HCEC 1CT (cell line): ENCODE results near the gene ALG12.

ENCODE experiments used
- DNase-seq: peaks from one replicate; pipeline ENCODE4 v3.0.0-alpha.2; 2017

Gene ALG12

DNA sequence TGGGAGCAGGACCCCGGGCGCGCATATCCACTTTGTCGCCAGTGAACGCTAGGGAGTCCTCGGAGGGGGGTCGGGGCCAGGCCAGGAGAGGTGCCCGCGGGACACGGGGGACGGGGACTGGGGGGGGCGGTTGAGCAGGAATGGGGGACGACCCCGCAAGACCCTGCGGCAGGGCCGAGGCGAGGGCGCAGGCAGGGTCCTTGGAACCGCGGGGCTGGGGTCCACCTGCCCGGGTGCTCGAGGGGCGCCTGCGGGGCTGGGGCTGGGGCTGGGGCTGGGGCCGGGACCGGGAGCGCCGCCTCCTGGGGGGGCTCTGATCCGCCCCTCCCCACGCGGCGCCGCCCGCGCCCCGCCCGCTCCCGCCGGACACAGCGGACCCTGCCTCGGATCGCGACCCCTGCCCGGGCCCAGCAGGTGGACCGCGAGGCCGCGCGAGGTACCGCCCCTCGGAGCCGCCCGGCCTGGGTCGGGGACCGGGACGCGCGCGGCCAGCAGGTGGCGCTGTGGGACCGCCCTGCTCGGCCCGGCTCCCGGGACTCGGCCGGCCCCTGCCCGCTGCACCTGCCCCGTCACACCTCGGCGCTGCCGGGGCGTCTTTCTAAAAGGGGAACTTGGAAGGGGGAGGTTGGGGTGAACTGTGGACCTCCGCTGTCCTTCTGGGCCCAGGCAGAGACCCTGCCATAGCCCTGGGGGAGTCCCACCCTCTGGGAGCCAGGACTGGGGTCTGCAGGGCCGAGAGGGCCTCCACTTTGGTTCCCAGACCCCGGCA lies 11.2 kb upstream of the ALG12 start:
- DNase-seq = peak; percentile 18

DNA sequence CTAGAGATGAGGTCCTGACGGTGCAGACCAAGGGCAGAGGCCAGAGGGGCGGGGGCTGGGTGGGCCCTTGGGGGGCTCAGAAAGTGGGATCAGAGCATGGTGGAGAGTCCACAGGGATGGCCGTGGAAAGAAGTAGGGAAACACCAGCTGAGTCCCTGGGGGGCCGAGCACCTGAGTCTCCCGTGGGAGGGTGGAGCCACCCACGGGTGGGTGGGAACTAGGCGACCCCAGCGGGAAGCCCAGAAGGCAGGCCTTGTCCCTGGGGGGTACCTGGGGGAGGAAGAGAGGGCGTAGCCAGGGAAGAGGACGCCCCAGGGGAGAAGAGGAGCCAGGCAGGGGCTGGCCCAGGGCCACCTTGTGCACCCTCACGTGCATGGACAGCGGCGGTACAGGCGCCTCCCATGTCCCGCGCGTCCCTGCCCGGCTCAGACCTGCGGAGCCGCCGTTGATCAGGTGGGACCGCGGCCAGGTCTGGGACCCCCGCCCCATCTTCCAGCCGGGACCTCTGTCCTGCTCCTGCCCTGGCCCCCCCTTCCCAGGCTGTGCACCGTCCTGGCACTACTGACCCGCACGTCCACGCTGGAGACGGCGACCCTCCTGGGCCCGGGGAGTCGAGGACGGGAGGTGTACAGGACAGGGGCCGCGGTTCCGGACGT lies 10.4 kb upstream of the ALG12 start:
- DNase-seq = no peak

DNA sequence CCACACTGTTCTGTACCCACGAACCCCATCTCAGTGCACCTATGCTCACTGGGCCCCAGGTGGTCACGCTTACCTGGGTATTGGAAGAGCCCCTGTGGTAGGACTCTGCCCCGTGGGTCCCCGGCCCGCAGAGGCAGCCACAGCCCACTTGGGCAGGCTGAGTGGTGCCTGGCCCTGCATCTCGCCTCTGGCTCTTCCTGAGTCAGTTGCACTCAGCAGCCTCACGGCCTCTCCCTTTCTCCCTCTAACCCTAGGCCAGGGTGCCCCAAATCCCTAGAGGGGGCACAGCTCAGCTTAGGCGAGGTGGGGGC lies 9.9 kb upstream of the ALG12 start:
- no peak for DNase-seq

DNA sequence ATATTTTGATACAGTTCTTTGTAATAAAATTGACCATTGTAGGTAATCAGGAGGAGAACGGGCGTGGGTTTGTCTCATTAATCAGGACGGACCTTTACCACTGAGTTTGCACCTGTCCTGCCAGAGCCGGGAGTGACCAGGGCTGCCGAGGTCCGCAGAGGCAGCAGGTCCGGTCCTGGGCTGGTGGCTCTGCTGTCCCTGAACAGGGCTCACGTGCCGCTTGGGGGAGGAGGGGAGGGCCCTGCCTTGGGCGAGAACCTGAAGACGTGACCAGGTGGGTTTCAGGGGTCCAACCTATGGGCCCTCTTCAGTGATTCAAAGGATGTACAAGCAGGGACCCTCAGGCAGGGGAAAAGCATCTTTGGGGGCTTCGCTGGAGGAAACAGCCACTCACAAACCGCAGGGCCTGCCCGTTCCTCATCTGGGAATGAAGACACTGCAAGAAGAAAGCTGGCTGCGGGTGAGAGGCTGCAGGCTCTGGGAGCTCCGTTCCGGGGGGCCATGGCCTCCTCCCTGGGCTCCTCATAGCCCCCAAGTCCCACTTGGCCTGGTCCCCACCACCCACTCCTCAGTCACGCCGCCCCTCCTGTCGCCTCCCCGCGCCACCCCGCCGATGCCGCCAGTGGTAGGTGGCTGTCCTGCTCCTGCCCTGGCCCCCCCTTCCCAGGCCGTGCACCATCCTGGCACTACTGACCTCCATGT lies 9.4 kb upstream of the ALG12 start:
- DNase-seq = no peak

DNA sequence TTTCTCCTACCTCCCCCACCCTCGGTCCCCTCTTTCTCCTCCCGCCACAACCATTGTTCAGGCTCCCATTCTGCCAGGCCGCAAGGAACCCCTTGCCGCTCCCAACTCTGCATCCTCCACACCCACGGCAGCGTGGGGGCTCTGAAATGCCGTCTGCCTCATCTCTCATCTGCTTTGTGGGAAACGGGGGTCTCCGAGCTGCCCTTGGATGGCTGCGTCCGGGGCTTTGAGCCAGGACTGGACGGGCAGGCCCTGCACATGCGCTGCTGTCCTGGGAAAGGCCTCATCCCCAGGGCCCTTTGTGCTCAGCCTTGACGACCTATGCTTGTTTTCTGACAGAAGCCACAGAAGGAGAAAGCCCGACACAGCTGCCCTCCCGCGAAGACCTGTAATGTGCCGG lies 8.7 kb upstream of the ALG12 start:
- DNase-seq = no peak

DNA sequence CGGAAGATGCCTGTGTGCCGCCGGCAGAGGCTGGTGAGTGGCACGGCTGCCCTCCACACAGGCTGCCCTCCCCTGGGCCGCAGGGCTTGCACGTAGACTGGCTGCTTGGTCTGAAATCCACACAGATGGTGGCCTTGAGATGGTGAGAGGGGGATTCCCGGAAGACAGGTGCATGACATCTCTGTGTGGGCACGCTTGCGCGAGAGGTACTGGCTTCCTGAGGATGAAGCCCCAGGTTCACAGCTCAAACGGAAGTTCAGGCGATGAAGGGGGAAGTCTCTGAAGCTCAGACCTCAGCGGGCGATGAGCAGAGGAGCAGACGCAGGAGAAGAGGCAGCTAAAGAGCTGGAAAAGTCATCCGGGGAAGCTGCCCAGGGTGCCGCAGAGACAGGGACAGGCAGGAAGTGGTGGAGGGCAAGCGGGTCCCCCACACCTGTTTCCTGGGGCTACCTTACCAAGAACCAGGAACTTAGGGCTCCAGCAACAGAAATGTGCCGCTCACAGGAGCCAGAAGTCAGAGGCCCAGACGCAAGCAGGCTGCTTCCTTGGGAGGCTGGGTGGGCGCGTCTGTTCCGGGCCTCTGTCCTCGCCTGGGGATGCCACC lies 7.4 kb upstream of the ALG12 start:
- DNase-seq = no peak

DNA sequence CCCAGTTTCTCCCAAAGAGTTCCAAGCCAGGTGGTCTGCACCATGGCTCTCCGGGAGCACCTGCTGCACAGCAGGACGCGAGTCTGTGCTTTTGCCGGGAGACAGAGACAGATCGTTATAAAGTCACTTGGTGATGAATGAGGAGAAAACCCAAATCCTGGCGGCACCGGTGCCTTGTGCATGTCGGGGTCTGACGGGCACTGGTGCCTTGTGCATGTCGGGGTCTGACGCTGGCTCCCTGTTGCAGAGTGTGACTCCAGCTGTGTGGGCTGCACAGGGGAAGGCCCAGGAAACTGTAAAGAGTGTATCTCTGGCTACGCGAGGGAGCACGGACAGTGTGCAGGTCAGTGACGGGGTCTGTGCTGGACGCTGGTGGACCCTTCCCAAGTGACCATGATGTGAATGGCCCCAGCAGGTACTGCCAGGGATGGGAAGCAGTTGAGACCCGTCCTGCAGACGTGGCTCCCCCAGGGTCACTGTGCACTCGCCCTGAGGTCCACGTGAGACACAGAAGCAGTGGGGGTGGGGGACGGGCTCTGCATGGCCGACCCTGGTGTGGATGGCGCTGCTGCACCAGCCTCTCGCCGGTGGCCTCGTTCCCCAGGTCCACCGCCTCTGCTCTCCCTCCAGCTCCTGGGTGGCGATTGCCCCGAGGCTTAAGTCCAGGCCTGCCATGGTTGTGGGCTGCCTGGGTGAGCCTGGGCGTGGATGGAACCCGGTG lies 6.0 kb upstream of the ALG12 start:
- no peak for DNase-seq

DNA sequence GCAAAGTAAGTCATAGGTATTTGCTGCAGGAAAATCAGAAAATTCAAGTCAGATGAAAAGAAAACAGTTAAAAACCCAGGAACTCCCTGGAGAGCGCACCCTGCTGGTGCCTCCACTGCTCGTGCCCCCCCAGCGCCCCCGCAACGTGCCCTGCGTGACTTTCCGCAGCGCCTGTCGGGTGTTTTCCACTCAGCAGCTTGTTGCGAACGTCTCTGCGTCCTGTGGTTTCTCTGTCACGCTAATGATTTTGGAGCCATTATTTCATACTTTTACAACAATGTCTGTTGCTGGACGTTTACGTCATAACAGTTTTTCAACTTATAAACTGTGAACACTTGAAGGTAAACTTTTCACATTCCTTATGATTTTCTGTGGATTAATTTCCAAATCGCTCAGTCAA lies 5.2 kb upstream of the ALG12 start:
- DNase-seq = no peak

DNA sequence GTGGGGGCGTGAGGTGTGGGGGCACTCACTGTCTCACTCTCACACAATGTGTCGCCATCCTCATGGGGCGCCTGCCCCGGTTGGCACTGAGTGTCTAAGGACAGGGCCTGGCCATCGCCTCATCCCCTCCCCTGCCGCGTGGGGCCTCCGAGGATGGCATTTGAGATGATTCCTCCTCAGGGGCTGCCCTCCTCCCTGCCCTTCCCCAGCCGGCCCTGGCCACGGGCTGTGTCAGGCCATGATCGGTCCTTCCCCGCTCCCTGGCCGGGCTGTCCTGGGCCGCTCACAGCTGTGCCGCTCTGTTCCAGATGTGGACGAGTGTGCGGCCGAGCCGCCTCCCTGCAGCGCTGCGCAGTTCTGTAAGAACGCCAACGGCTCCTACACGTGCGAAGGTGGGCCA lies 4.7 kb upstream of the ALG12 start:
- DNase-seq = no peak

DNA sequence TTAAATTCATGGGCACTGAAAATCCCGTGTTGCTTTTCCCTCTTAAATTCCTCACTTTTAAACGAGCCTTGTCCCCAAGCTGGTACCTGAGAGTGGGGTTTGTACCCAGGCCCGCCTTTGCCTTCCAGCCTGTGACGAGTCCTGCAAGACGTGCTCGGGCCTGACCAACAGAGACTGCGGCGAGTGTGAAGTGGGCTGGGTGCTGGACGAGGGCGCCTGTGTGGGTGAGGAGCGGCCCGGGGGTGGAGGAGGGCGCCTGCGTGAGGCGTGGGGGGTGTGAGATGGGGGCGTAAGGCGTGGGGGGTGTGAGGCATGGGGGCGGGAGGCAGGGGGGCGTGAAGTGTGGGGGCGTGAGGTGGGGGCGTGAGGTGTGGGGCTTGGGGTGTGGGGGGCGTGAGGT lies 4.2 kb upstream of the ALG12 start:
- DNase-seq = no peak

DNA sequence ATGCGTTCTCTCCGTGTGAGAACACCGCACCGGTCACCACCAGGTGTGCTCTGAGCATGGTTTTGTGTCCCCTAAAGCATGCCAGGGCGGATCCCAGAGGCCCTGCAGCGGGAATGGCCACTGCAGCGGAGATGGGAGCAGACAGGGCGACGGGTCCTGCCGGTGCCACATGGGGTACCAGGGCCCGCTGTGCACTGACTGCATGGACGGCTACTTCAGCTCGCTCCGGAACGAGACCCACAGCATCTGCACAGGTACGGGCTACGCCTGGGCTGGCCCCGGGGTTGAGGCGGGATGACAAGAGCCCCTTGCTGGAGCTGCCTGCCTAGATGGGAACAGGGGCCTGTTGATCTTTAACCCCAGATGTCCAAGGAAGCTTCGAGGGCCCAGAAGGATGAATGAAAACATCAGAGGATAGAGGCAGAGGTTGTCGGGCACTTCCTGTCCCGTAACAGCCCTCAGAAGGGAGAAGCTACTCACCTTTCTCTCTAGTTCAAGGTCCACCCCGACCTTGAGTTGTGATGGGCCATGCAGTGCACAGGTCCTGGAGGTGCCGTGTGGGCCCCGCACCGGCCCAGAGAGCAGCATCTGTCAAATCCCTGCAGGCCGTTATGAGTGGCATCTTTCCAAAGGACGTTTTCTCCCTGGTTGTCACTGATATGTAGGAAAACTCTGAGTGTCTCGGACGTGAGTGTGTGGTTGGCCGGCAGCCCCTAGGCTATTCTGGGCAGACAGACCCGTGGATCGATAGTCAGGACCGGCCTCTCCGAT lies 3.5 kb upstream of the ALG12 start:
- no peak for DNase-seq

DNA sequence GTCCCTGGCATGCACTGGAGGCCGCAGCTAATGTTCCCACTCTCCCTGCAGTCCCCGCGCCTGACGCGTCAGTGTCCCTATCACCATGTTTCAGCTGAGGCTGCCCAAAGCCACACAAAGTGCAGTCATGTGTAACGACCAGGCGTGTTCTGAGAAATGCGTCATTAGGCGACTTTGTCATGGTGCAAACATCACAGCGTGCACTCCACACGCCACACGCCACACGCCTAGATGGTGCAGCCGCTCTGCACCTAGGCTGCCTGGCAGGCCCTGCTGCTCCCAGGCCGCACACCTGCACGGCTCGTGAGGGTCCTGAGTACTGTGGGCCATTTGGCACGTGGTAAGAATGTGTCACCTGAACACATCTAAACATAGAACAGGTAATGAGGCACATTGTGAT lies 2.6 kb upstream of the ALG12 start:
- no peak for DNase-seq

DNA sequence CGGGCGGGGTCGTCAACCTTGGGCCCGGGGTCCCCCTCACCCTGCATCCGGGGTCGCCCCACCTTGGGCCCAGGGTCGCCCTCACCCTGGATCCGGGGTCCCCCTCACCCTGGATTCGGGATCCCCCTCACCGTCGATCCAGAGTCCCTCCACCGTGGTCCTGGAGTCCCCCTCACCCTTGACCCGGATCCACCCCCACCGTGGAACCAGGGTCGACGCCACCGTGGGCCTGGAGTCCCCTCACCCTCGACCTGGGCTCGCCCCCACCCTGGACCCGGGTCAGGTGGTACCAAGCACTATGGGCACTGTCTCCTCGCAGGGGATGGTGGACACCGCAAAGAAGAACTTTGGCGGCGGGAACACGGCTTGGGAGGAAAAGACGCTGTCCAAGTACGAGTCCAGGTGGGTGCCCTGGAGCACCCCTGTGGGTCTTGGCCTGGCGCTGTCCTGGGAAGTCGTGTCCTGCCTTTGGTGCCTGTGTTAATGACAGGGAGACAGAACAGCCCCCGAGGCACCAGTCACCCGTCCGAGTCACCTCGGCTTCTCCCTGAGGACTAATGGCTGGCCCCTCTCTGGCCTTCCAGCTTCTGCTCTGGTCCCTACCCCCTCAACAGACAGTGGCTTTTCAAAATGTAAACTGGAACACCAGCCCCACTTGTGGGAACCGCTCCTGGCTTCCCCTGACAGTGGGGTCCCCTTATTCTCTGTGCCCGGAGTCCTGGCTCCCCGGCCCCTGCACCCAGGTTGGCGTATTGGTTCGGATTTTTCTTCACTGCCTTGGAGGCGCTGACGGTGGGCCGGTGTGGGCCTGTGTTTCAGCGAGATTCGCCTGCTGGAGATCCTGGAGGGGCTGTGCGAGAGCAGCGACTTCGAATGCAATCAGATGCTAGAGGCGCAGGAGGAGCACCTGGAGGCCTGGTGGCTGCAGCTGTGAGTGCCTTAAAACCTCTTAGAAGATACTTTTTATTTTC lies 958 bp upstream of the ALG12 start:
- no peak for DNase-seq

DNA sequence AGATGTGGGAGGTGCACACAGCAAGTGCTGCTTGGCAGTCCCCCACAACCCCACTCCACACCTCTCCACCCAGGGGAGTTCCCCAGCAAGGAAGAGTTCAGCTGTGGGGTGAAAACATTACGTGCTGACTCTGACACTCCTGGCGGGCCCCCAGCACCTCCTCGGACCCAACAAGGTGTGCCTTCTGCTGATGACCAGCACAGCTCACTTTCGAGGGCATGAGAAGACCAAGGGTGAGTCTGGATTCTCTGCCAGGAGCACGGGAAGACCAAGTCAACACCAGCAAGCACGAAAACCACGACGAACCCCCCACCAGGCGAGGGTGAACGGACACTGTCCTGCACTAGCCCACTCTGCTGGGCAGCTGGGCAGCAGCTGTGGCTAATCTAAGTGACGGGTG lies 1.4 kb downstream of the ALG12 start:
- DNase-seq = no peak

DNA sequence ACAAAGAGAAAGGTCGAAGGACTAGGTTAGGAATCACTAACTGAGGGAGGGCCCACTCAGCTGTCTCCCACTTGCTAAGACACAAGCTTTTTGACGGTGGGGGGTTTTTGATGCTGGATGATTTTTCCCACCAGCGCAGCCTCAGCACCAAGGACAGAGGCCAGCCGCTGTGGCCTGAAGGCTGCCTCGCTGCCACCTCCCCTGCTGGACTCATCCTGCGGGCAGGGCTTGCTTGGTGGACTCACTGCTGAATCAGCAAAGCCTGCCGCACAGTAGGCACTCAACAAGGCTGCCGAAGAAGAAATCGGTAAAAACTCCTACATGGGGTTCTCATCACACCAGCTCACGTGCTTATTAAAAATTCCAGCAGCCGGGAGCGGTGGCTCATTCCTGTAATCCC lies 2.6 kb downstream of the ALG12 start:
- no peak for DNase-seq

DNA sequence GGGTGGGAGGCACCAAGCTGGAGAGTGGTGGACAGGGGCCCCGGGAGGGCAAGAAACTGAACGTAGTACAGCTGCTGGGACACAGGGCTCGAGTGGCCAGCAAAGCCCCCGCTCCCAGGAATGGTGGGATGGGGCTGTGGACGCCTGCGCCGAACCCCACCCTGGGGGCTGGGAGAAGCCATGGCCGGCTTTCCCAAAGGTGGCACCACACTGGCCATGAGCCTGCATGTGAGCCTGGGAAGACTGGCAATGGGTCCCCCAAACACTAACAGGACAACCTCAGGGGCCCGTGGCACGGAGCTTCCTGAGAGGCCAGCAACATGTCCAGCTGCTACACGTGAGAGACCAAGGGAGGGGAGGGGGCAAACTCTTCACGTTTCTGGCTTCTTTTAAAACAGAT lies 4.0 kb downstream of the ALG12 start:
- DNase-seq = no peak

DNA sequence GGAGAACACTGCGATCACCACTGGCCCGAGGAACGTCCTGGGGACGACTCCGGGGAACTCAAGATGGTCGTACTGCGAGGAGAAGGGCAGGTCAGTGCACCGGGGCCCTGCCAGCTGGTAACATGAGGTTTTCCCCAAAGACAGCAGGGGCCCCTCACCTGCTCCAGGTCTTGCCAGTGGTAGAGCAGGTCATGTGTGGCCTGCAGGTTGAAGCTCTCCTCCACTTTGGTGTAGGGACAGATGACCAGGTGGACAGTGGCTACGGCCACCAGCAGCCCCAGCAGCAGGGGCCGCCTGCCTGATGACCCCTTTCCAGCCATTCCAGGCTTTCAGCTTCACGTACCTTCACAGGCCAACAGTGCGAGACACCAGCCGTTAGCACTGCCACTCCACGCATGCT lies 4.8 kb downstream of the ALG12 start:
- no peak for DNase-seq

DNA sequence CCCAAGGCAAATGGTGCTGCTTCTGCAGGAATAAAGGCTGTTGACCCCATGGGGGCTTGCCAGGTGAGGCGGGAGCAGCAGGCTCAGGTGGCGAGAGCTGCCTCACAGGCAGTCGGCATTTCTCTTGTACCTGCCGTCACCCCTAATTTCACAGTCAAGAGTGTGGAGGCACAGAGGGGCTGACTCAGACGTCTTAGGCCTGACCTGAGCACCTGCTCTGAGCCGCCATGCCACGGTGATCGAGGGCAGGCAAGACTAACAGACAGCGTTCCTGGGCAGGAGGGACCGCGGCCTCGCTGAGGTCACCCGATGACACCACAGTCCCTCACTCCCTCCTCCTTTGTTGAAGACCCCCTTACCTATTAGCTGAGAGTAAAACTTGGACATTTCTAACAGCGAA lies 5.2 kb downstream of the ALG12 start:
- DNase-seq = no peak

DNA sequence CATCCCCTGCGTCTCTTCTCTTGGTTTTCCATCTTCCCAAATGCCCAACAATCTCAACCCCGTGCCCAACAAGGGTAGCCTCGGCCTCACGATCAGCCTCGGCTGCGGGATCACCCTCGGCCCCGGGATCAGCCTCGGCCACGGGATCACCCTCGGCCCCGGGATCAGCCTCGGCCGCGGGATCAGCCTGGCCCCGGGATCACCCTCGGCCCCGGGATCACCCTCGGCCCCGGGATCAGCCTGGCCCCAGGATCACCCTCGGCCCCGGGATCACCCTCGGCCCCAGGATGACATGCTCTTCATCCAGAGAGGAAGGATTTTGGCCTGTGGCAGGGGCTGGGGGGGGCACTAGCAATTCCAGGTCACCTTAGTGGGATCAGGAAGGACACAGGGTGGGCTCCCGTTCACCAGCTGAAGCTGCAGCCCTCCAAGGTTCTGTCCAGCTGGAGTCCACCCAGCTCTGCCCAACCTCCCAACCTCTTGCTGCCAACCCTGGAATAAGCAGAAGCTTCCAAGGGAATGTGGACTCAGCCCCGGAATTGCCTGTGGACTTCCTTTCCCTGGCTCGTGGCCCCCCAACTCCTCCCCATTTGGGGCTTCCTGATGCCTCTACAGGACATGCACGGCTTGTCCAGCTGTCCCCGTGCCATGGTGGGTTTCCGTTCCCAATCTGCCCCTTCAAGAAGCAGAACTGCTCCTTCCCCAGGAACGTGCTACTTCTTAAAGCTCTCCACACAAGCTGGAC lies 6.2 kb downstream of the ALG12 start:
- no peak for DNase-seq
